ENCODE data around the gene CRYGC.

CRYGC gene

DNA sequence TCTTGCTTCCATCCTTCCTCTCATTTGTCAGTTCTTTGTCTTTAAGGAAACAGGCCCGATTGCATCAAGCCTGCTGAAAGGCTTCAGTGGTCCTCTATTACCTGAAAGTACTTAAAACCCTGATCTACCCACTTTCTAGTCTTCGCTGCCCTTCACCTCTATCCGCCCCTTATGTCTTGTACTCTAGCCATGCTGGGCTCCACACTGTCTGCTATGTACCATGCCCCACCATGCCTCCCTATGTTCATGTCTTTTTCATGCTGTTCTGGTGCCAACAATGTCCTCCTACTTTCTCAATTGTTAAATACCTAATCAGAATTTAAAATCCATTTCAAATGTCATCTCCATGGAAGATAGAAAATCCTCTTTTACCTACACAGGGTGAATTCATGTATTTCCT, 33.5 kb downstream of the CRYGC start:
- no peak for DNase-seq (ENCODE audit: low read depth in 2 of 2)

DNA sequence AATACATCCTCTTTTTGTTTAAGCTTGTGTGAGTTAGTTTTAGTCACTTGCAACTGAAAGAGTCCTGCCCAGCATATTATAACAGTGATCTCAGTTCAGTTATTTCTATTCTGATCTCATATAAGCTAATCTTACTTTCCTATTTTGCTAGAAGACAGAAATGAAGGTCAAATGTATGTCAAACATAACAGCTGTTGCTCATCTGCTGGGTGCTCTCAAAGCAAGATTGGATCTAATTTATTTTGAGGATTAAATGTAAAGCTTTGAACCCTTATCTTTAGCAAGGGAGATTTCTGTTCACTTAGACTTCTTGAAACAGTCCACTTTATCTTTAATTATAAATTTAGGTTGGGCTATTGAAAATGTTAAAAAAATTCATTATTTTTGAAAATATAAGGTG, 36.5 kb downstream of the CRYGC start:
- no peak for DNase-seq (ENCODE audit: low read depth in 2 of 2)

DNA sequence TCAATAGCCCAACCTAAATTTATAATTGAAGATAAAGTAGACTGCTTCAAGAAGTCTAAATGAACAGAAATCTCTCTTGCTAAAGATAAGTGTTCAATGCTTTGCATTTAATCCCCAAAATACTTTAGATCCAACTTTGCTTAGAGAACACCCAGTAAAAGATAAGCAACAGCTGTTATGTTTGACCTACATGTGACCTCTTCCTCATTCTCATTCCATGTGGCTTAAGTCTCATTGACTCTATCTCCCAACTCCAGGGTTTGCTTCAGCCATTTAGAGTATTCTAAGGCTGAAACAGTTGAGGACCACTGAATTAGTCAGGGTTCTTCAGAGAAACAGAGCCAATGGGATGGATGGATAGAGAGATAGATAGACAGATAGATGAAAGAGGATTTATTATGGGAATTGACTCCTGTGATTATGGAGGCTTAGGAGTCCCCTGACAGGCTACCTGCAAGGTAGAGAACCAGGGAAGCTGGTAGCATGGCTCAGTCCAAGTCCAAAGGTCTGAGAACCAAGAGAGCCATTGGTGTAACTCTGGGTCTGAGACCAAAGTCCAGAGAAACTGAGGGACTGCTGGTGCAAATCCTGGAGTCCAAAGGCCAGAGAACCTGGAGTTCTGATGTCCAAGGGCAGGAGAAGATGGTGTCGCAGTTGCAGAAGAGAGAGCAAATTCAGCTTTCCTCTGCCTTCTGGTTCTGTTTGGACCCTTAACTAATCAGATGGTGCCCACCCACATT, 37.4 kb downstream of the CRYGC start:
- DNase-seq (ENCODE audit: low read depth in 2 of 2): no peak

DNA sequence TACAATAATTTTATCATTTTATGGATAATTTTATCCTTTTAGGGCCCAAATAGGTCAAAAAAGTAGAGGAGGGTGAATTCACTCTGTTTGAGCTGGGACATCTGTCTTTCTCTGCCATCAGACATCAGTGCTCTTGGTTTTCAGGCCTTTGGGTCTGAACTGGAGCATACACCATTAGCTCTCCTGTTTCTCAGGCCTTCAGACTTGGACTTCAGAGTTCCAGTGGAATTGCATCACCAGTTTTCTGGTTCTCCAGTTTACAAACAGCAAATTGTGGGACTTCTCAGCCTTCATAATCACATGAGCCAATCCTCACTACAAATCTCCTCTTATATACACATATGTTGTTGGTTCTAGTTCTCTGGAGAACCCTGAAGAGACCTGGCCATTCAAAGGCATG, 39.2 kb downstream of the CRYGC start:
- DNase-seq (ENCODE audit: low read depth in 2 of 2): no peak

DNA sequence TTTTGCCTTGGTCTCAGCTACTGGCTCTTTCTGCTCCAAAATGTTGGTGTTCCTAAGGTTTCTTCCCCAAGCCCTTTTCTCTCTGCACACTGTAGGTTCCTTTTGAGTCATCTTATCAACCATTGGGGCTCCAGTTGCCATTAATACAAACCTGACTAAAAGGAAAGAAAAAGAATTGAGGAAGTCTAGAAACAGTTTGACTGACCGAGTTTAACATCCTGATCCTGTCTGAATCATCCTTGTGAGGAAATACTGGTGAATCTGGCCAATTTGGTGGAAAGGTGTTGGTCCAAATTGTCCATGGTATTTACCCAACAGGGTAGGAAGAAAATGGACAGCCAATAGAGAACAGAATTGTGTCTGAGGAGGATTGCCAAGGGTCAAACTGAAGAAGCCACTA, 43.6 kb downstream of the CRYGC start:
- DNase-seq (ENCODE audit: low read depth in 2 of 2): no peak

DNA sequence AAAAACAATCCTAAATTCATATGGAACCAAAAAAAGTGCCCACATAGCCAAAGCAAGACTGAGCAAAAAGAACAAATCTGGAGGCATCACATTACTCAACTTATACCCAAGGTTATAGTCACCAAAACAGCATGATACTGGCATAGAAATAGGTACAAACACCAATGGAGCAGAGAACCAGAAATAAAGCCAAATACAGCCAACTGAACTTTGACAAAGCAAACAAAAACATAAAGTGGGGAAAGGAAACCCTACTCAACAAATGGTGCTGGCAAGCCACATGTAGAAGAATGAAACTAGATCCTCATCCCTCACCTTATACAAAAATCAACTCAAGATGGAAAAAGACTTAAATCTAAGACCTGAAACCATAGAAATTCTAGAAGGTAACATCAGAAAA, 45.8 kb downstream of the CRYGC start:
- DNase-seq (ENCODE audit: low read depth in 2 of 2): no peak

Data from fibroblast of skin of left quadriceps (primary cell).